ENCODE data around the gene C1QTNF2.

DNA sequence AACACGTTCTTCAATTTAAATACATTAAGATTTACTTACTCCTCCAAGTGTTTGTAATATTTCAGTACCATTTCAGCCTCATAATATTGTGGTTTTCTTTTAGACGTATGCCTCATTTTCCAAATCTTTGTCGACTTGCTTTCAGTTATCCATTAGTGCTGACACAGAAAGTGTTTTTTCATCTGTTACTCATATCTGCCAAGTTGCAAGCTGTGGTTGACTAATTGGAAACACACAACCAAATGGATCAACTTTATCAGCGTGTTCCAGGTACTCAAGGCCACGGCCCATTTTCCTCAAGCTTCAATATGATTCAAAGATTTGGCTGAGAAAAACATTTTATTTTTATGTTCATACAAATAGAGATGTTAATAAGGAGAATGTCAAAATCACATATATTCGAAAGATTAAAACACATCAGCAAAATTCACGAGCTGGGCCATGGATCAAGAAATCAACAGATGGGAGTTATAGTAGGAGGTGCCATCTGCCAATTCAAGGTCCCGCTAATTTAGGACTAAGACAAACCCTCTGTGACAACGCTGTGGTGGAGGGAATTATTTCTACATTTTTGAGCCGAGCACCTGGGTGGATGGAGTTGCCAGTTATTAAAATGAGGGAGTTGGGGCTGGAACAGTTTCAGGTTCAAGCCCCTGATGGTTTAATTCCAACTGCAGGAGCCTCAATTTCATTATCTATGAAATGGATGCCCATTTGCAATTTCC, 30.9 kb downstream of the C1QTNF2 start:
- TF ChIP-seq, protein P1, sequence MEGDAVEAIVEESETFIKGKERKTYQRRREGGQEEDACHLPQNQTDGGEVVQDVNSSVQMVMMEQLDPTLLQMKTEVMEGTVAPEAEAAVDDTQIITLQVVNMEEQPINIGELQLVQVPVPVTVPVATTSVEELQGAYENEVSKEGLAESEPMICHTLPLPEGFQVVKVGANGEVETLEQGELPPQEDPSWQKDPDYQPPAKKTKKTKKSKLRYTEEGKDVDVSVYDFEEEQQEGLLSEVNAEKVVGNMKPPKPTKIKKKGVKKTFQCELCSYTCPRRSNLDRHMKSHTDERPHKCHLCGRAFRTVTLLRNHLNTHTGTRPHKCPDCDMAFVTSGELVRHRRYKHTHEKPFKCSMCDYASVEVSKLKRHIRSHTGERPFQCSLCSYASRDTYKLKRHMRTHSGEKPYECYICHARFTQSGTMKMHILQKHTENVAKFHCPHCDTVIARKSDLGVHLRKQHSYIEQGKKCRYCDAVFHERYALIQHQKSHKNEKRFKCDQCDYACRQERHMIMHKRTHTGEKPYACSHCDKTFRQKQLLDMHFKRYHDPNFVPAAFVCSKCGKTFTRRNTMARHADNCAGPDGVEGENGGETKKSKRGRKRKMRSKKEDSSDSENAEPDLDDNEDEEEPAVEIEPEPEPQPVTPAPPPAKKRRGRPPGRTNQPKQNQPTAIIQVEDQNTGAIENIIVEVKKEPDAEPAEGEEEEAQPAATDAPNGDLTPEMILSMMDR (IDR thresholded peaks at IDR 0.05): no peak
- TF ChIP-seq EP300 (IDR thresholded peaks at IDR 0.05): no peak
- no peak for TF ChIP-seq POLR2AphosphoS5 (IDR thresholded peaks at IDR 0.05)

All from upper lobe of left lung (tissue), 4 donors.